Effector CD8-positive, alpha-beta T cell (primary cell): Measurements from ENCODE around the gene IGFBPL1.
"Not testable (repeated sequence)": the region's sequence is repeated elsewhere in the genome, so short reads cannot be mapped to it uniquely, and the experiment has no call there.

Experiments
- DNase-seq: peaks from one replicate; lab custom pipeline; 2025; lab: John Stamatoyannopoulos, UW
- total RNA-seq, 4 experiments: gene quantifications; one replicate each; lab custom pipeline; 2026; lab: John Stamatoyannopoulos, UW

The IGFBPL1 gene, protein sequence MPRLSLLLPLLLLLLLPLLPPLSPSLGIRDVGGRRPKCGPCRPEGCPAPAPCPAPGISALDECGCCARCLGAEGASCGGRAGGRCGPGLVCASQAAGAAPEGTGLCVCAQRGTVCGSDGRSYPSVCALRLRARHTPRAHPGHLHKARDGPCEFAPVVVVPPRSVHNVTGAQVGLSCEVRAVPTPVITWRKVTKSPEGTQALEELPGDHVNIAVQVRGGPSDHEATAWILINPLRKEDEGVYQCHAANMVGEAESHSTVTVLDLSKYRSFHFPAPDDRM
- 0 to 0.54 (median 0.17) reads per million in 4 experiments for total RNA-seq

GRCh38 chr9:38423973-38424843 lies at the start of gene IGFBPL1:
Gene IGFBPL1, minus strand, starts transcription at chr9:38424454. Its CDS starts 30 bp downstream, at chr9:38424424.
- no peak for DNase-seq

- not testable (repeated sequence) for DNase-seq
Measured at GRCh38 chr9:38472583-38473249, 48.5 kb upstream of the IGFBPL1 start.

GRCh38 chr9:38467404-38467803 lies 43.1 kb upstream of the IGFBPL1 start:
- DNase-seq, result no peak

GRCh38 chr9:38453835-38454234 lies 29.6 kb upstream of the IGFBPL1 start:
- no peak for DNase-seq

- no peak for DNase-seq
Measured at GRCh38 chr9:38451162-38451561, 26.9 kb upstream of the IGFBPL1 start.

GRCh38 chr9:38447703-38448102 lies 23.4 kb upstream of the IGFBPL1 start:
- DNase-seq, result no peak

DNA sequence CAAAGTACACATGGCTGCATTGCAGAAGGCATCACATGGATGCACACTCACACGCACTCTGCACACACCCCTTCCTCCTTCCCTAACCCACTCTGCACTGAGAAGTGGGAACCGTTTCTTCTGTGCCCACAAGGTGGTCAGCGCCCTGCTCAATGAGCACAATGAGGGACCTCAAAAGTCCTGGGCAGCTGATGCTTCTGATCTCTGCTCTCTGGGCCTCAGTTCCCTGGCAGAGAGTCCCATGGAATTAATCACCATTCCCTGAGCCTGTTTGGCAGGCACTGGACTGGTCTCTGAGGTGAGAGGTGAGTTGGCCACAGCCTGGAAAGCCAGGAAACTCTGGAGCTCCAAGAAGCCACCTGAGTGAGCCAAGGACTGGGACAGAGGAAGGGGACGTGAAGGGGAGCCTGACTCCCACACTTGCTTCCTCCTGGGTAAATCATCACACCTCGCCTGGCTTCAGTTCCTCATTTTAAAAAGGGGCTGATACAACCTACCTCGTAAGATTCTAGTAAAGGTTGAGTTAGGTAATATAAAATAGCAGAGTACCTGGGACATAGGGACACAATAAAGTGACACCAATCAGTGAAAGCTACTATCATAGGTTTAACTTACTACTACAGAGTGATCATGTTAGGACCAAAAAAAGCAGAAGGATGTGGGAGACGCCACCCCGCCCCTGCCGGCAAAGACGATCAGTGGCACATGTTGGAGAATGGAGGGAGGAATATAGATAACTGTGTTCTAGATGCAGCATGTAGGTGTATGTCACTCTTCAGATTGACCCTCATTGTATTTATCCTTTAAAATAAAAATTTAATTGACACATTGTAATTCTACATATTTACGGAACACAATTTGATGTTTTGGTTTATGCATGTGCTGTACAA lies 21.1 kb upstream of the IGFBPL1 start:
- no peak for DNase-seq

DNA sequence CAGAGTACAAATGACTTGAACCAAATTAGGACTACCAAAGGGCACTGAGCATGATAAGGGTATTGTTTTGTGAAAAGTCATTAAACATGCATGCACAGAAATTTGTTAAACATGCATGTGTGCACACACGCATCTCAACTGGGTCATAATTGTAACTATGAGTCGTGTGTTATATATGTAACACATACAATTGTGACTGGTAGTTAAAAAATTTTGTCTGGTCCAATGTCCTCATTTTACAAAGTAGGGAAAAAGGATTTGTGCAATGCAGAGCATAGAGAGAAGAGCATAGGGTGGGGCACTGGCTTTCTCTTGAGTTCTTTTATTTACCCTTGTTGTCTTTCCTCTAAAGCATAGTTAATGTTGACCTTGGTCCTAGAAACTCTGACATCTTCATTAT lies 19.3 kb upstream of the IGFBPL1 start:
- no peak for DNase-seq

- no peak for DNase-seq
Measured at GRCh38 chr9:38443181-38443580, 18.9 kb upstream of the IGFBPL1 start.

DNA sequence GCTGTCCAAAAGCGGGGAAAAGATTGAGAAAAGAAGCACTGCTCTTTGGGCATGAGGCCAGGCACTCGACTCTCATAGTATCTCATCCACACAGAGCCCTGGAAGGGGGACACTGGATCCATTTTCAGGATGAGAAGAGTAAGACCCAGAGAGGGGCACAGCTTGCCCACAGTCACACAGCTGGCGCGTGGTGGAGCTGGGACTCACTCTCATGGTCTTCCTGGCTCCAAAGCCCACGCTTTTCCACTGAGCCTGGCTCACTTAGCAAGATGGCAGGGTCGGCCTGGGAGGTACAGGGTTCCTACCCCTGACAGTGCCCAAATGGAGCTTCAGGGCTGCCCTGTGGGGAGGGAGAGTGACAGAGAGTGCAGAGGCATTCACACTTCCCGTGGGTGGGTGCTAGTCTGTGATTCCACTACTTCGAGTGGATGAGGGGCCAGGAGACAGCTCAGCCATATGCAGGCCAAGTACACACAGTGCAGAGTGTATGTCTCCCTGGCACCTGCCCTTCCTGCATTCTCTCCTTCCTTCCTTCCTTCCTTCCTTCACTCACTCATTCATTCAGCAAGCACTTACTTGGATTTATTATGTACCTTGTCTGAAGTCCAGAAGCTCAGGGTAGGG lies 18.3 kb upstream of the IGFBPL1 start:
- DNase-seq, result no peak

- DNase-seq, result no peak
Measured at GRCh38 chr9:38441347-38442085, 17.3 kb upstream of the IGFBPL1 start.

GRCh38 chr9:38440516-38440915 lies 16.3 kb upstream of the IGFBPL1 start:
- no peak for DNase-seq

- no peak for DNase-seq
Measured at GRCh38 chr9:38439916-38440301, 15.7 kb upstream of the IGFBPL1 start.

DNA sequence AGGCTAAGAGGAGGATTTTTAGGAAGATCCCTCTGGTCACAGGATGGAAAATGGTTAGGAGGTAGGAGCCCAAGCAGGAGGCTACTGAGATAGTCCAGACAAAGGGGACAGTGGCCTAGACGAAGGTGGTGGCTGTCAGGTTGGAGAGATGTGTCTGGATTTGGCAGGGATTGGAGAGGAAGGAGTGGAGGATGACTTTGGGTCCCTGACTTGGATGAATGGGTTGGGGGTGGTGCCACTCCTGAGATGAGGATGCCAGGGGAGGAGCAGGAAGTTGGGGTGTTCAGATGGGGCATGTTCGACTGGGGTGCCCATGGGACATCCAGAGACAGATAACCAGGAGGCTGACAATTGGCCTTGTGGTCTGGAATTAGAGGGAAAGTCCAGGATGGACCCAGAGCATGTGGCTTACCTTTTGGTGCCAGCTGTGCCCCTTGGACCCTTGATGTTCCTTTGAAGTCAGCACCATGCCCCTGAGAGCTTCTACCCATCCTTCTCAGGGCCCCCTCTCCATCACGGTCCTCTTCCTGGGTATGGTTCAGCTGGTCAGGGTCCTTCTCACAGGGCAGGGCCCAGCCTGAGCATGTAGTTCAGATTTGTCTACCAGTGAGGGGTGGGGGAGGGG lies 15.1 kb upstream of the IGFBPL1 start:
- no peak for DNase-seq

GRCh38 chr9:38437193-38437823 lies 13.1 kb upstream of the IGFBPL1 start:
- DNase-seq, result no peak

GRCh38 chr9:38436708-38437107 lies 12.5 kb upstream of the IGFBPL1 start:
- DNase-seq, result no peak

- no peak for DNase-seq
Measured at GRCh38 chr9:38435521-38435920, 11.3 kb upstream of the IGFBPL1 start.

- DNase-seq, result no peak
Measured at GRCh38 chr9:38434853-38435252, 10.6 kb upstream of the IGFBPL1 start.

GRCh38 chr9:38434365-38434764 lies 10.1 kb upstream of the IGFBPL1 start:
- no peak for DNase-seq
